Panc1 (cell line): Measurements from ENCODE around the gene DLG4. TPM values are rescaled to one million over a fixed set of nuclear protein-coding genes. Genes with fewer than 3 reads are reported as not detected.

Experiments used
- ATAC-seq: fragments of 200-7000 bp; cut with Tn5 transposase; 2 replicates; pipeline ENCODE4 v1.9.1; 2020; ENCODE audit warnings: mild to moderate bottlenecking, moderate library complexity
- BruUV-seq: library from RNA; stranded (reverse); fragments of 400-500 nt; replicated peaks from 2 replicates; lab custom pipeline; 2021; lab: Mats Ljungman, UMichigan
- CTCF ChIA-PET: fragments of 300-600 bp; sonication (Branson Sonifier 250); formaldehyde crosslinking; loops from one replicate; lab custom pipeline; 2022; ENCODE audit warnings: antibody characterized with exemption; lab: Charles Lee
- POLR2A ChIA-PET: fragments of 300-600 bp; sonication (Branson Sonifier 250); formaldehyde crosslinking; loops from one replicate; lab custom pipeline; 2022; ENCODE audit warnings: antibody characterized with exemption; lab: Charles Lee
- DNase-seq: peaks from one replicate; pipeline ENCODE4 v3.0.0-alpha.2; 2010; ENCODE audit warnings: low read depth, low spot score
- H3K27ac ChIP-seq: 2 replicates; pipeline ENCODE4 v1.5.1; 2011; ENCODE audit warnings: mild to moderate bottlenecking, low read length, inconsistent platforms
- H3K27me3 ChIP-seq: fragments of 200-500 bp; sonication (Bioruptor generic); 2 replicates; pipeline ENCODE4 v1.6.0; 2014; ENCODE audit warnings: low read length, inconsistent platforms; ENCODE audit not compliant: control insufficient read depth, insufficient read depth
- H3K36me3 ChIP-seq: fragments of 200-500 bp; sonication (Bioruptor generic); 2 replicates; pipeline ENCODE4 v1.5.1; 2014; ENCODE audit warnings: inconsistent platforms, mild to moderate bottlenecking, low read length, moderate library complexity; ENCODE audit not compliant: control insufficient read depth, insufficient read depth
- H3K4me1 ChIP-seq: 2 replicates; pipeline ENCODE4 v1.5.1; 2011; ENCODE audit warnings: inconsistent platforms, mild to moderate bottlenecking, low read length, moderate library complexity; ENCODE audit not compliant: control insufficient read depth, insufficient read depth
- H3K4me3 ChIP-seq, 2 experiments: 2 replicates each; pipeline ENCODE4 v1.5.1; 2011 to 2012; ENCODE audit warnings: low read depth in 2 of 2, low read length in 2 of 2, mild to moderate bottlenecking in 2 of 2, inconsistent platforms in 1 of 2, moderate library complexity in 1 of 2
- H3K9me3 ChIP-seq: fragments of 200-500 bp; sonication (Bioruptor generic); 2 replicates; pipeline ENCODE4 v1.5.1; 2014; ENCODE audit warnings: low read depth, mild to moderate bottlenecking, inconsistent platforms, low read length, moderate library complexity; ENCODE audit not compliant: control insufficient read depth, insufficient read depth
- CTCF ChIP-seq: fragments of 450-650 bp; IDR thresholded peaks from 2 replicates; pipeline ENCODE4 v1.5.1; 2017; ENCODE audit warnings: mild to moderate bottlenecking
- POLR2AphosphoS5 ChIP-seq: IDR thresholded peaks from 2 replicates; pipeline ENCODE4 v1.6.1; 2012; ENCODE audit warnings: mild to moderate bottlenecking, low read depth, low read length, moderate library complexity
- REST ChIP-seq, 2 experiments: IDR thresholded peaks; 2 replicates each; pipeline ENCODE4 v1.6.1; 2011 to 2012; ENCODE audit warnings: low read depth in 2 of 2, control low read depth in 1 of 2, low read length in 1 of 2, mild to moderate bottlenecking in 1 of 2, moderate library complexity in 1 of 2; ENCODE audit not compliant: insufficient read depth in 1 of 2
- SIN3A ChIP-seq: IDR thresholded peaks from 2 replicates; pipeline ENCODE4 v1.6.1; 2012; ENCODE audit warnings: low read depth, mild to moderate bottlenecking, low read length, moderate library complexity, borderline replicate concordance; ENCODE audit not compliant: insufficient read depth
- TCF7L2 ChIP-seq: IDR thresholded peaks from 2 replicates; pipeline ENCODE4 v1.6.1; 2011; ENCODE audit warnings: mild to moderate bottlenecking, low read depth, low read length, inconsistent platforms
- in situ Hi-C: cut with HindIII; loops from 2 replicates; pipeline ENCODE4 v1.10.0; 2016; ENCODE audit warnings: low sequenced_read_pairs, low pct_unique_long_range_greater_than_20kb
- intact Hi-C: fragments of 100-400 bp; cut with micrococcal nuclease; formaldehyde crosslinking; loops from one replicate; pipeline ENCODE4 v1.10.0; 2022; ENCODE audit not compliant: unreplicated experiment
- total RNA-seq: library from RNA; stranded (reverse); gene quantifications from one replicate; pipeline ENCODE4 v1.2.1, GENCODE V29; 2021; ENCODE audit not compliant: unreplicated experiment

Gene DLG4
- total RNA-seq, 1 experiment from 2014 or later = 32.4 TPM

- H3K27ac ChIP-seq = peak overlapping the region; percentile 14; the same call in 1 of the 2 replicates
- CTCF ChIA-PET = no interaction called here
- peak overlapping the region; percentile 18 to 80 for H3K4me3 ChIP-seq
- in situ Hi-C loops = no loop called here
- H3K9me3 ChIP-seq = no peaks in the 10 kb centered on the region
- peaks cover 7% of the 10 kb centered on the region for H3K36me3 ChIP-seq
- no peaks in the 10 kb centered on the region for H3K27me3 ChIP-seq
- POLR2A ChIA-PET = interaction anchor here (0.5 kb wide), 1 partner anchor 18 kb away, joined by 6 read pairs; no protein-coding TSS in a partner anchor
- DNase-seq (no peak), ATAC-seq (no peak)
- H3K4me1 ChIP-seq = peaks cover 16% of the 10 kb centered on the region
- no TSS peak for BruUV-seq
- TF ChIP-seq REST (IDR thresholded peaks at IDR 0.05; ENCODE audit: insufficient read depth in 1 of 2, low read depth in 2 of 2, low read length in 1 of 2) (no peak), SIN3A (no peak), POLR2AphosphoS5 (no peak), TCF7L2 (no peak)
- intact Hi-C loops = no loop called here
These were observed 29.6 kb upstream of the DLG4 start for GRCh38 chr17:7249214-7249613.

GRCh38 chr17:7248796-7249195 lies 29.2 kb upstream of the DLG4 start:
- ChIA-PET POLR2A (no interaction called here), CTCF (no interaction called here)
- in situ Hi-C loops = no loop called here
- Histone ChIP-seq H3K9me3 (no peaks in the 10 kb centered on the region), H3K36me3 (peaks cover 5% of the 10 kb centered on the region), H3K27me3 (no peaks in the 10 kb centered on the region), H3K27ac (peak overlapping the region; percentile 14; the same call in 1 of the 2 replicates), H3K4me3 (peak overlapping the region in 1 of 2 experiments; percentile 18; a peak in 1 of 4 replicates), H3K4me1 (peaks cover 16% of the 10 kb centered on the region)
- BruUV-seq = no TSS peak
- TF ChIP-seq TCF7L2 = no peak
- TF ChIP-seq SIN3A = no peak
- no peak for TF ChIP-seq POLR2AphosphoS5
- TF ChIP-seq CTCF = no peak
- TF ChIP-seq REST (IDR thresholded peaks at IDR 0.05; ENCODE audit: insufficient read depth in 1 of 2, low read depth in 2 of 2, low read length in 1 of 2) = no peak
- intact Hi-C loops = no loop called here
- no peak for ATAC-seq
- DNase-seq = no peak
